Duodenal mucosa (tissue), 2 donors: ENCODE data around the gene APLP2.

Experiments used
- H3K27ac ChIP-seq: one replicate; pipeline ENCODE4 v1.7.0; 2013; ENCODE audit warnings: low read depth, low read length
- H3K27me3 ChIP-seq, 2 donors: one replicate each; pipeline ENCODE4 v1.7.0; 2013; ENCODE audit warnings: low read length in 2 of 2, control low read depth in 1 of 2; ENCODE audit not compliant: insufficient read depth in 2 of 2, control insufficient read depth in 1 of 2
- H3K36me3 ChIP-seq, 2 donors: one replicate each; pipeline ENCODE4 v1.7.0; 2013; ENCODE audit warnings: low read length in 2 of 2, control low read depth in 1 of 2; ENCODE audit not compliant: insufficient read depth in 2 of 2, control insufficient read depth in 1 of 2
- H3K4me1 ChIP-seq, 2 donors: one replicate each; pipeline ENCODE4 v1.7.0; 2013; ENCODE audit warnings: low read length in 2 of 2, control low read depth in 1 of 2; ENCODE audit not compliant: insufficient read depth in 2 of 2, control insufficient read depth in 1 of 2
- H3K4me3 ChIP-seq, 2 donors: one replicate each; pipeline ENCODE4 v1.7.0; 2013; ENCODE audit warnings: low read length in 2 of 2, low read depth in 1 of 2
- H3K9ac ChIP-seq, 2 donors: one replicate each; pipeline ENCODE4 v1.7.0; 2013; ENCODE audit warnings: low read length in 2 of 2, low read depth in 1 of 2
- H3K9me3 ChIP-seq, 2 donors: one replicate each; pipeline ENCODE4 v1.7.0; 2013; ENCODE audit warnings: low read length in 2 of 2, control low read depth in 1 of 2; ENCODE audit not compliant: control insufficient read depth in 1 of 2

The APLP2 gene

DNA sequence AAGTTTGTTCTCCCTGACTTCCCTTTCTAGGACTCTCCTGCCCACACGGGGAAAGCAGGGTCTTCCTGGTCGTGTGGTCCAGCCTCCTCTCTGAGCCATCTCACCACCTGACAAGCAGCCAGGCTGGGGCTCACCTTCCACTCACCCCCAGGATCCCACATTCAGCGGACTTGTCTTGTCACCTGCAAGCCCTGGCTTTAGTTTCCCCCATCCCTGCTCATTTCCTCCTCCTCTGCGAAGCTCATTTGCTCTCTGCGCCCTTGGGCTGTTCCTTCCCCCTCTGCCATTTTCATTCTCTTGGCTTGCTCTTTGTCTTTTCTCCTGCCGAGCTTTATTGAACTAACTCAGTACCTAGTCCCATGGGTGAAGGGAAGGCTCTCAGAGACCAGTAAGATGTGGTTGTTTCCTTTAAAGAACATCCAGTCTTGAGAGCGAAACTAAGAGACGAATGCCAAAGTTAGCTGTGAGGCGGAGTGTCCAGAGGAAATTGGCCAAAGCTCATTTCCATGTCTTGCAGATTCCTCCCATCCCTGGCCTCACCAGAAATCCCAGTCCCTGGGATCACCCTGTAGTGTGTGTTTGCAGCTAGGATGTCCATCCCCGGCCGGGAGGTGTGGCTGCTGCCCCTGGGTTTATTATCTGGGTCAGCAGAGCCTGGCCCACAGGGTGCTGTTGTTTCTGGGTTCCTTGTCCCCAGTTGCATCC, 91.9 kb downstream of the APLP2 start:
- Histone ChIP-seq H3K4me1 (peaks cover 51 to 56% of the 10 kb centered on the region in 2 donors), H3K36me3 (peaks cover 0 to 7% of the 10 kb centered on the region in 2 donors), H3K27me3 (peaks cover 0 to 3% of the 10 kb centered on the region in 2 donors), H3K27ac (peak overlapping the region; percentile 48), H3K4me3 (peak overlapping the region; percentile 81 to 85), H3K9me3 (no peaks in the 10 kb centered on the region), H3K9ac (peak overlapping the region; percentile 87 to 92)

DNA sequence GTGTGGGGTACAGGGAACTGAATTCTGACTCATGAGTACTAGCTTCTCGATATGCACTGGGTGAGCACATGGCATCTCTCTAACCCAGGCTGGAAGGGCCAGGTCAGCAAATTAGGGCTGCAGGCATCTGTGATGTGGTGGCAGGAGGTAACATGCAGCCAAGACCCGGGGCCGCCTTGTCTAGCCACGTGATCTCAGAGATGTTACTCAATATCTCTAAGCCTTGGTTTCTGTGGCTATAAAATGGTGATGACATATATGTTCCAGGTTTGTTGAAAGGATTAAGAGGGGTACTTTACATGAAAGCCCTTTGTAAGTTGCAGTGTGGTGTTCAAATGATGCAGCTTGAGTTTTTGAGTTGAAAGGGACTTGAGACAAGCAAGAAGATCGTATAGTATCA, 93.0 kb downstream of the APLP2 start:
- Histone ChIP-seq H3K4me1 (peaks cover 55 to 63% of the 10 kb centered on the region in 2 donors), H3K4me3 (peak overlapping the region; percentile 81 to 85), H3K27ac (no peak overlapping the region), H3K27me3 (peaks cover 0 to 3% of the 10 kb centered on the region in 2 donors), H3K36me3 (peaks cover 0 to 7% of the 10 kb centered on the region in 2 donors), H3K9ac (peak overlapping the region; percentile 3 to 22), H3K9me3 (no peaks in the 10 kb centered on the region)

DNA sequence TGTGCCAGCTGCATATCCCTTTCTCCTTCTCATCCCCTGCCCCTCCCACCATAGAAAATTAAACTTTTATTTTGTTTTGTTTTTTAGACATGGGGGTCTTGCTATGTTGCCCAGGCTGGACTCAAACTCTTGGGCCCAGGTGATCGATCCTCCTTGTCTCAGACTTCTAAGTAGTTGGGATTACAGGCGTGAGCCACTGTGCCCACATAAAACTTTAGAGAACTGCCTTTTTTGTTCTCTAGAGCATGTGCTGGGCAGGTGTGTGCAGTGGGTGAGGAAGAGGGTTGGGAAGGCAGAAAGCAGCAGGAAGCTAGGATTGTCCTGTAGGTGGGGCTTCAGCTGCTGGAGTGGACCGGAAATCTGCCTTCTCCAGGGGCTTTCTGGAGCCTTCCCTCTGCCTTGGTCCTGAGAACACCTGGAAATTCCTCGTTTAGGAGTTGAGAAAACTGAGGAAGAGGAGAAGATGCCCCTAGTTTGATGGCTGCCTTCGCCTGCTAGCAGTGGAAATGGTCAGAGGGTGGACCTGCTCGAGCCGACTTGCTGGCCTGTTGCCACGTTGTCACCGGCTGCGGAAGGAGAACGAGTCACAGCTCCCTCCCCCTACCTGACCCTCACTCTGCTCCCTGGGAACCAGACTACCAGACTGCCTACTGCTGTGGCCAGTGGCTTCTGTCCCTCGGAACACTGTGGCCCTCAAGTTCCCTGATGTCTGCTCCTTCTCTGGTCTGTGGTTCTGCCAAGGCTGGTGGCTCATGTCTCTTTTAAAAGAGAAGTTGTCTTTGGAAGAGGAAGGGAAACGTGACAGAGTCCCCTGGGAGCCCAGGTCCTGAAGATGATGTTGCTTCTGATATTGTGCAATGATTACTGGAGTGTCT, 93.9 kb downstream of the APLP2 start:
- Histone ChIP-seq H3K4me3 (peak overlapping the region; percentile 52 to 81), H3K9me3 (no peaks in the 10 kb centered on the region), H3K27ac (peak overlapping the region; percentile 54), H3K36me3 (peaks cover 0 to 7% of the 10 kb centered on the region in 2 donors), H3K4me1 (peaks cover 61 to 70% of the 10 kb centered on the region in 2 donors), H3K27me3 (peaks cover 0 to 3% of the 10 kb centered on the region in 2 donors), H3K9ac (peak overlapping the region; percentile 4 to 22)

DNA sequence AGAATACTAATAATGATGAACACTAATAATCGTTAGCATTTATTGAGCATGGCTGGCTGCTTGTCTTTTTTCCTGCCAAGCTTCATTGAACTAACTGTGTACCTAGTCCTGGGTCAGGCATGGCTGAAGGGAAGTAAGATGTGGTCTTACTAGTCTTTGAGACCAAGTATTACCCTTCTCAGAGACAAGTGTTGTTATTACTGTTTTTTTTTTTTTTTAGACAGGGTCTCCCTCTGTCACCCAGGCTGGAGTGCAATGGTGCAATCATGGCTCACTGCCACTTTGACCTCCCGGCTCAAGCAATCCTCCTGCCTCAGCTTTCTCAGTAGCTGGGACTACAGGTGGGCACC, 94.5 kb downstream of the APLP2 start:
- no peaks in the 10 kb centered on the region for H3K9me3 ChIP-seq
- peaks cover 0 to 7% of the 10 kb centered on the region in 2 donors for H3K36me3 ChIP-seq
- no peak overlapping the region for H3K27ac ChIP-seq
- H3K9ac ChIP-seq, result peak overlapping the region; percentile 4 to 22
- H3K4me1 ChIP-seq, result peaks cover 57 to 64% of the 10 kb centered on the region in 2 donors
- peaks cover 0 to 3% of the 10 kb centered on the region in 2 donors for H3K27me3 ChIP-seq
- H3K4me3 ChIP-seq, result no peak overlapping the region

DNA sequence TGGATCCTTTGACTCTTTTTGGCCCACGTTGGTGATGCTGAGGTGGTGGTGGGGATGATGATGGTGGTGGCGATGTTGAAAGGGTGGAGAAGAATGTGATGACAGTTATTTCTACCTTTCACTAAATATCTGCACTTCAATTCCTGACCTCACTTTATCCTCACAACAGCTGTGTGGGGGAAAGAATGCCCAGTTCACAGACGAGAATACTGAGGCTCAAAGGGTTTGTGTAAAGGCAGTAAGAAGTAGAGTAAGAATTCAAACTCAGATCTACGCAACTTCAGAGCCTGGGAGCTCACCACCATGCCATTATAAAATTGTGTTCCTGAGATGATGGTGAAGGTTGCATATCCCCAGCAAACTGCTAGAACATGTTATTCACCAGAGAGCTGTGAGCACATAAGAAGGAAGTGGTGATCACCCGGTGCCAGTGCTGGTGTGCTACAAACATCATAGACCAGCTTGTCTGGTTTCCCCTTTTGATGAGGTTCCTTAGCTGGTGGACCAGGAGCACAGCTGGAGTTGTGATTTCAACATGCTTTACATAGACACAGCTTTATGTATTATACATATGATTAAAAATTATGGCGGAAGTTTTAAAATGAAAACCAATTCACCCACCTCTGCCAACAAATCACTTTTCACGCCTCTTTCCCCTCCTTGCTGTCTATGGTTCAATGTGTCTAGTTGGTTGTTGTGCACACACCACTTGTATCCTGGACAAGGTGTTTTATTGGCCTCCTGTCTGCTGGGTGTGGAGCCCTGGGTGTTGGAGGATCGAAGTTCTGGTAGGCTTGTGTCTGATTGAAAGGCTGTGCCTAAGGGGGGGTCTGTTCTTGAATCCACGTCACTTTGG, 96.1 kb downstream of the APLP2 start:
- H3K9me3 ChIP-seq, result no peaks in the 10 kb centered on the region
- peak overlapping the region; percentile 38 to 45 for H3K4me3 ChIP-seq
- H3K9ac ChIP-seq, result peak overlapping the region; percentile 44 to 52
- peak overlapping the region; percentile 48 for H3K27ac ChIP-seq
- peaks cover 0 to 7% of the 10 kb centered on the region in 2 donors for H3K36me3 ChIP-seq
- peaks cover 0 to 3% of the 10 kb centered on the region in 2 donors for H3K27me3 ChIP-seq
- H3K4me1 ChIP-seq, result peaks cover 70 to 76% of the 10 kb centered on the region in 2 donors

DNA sequence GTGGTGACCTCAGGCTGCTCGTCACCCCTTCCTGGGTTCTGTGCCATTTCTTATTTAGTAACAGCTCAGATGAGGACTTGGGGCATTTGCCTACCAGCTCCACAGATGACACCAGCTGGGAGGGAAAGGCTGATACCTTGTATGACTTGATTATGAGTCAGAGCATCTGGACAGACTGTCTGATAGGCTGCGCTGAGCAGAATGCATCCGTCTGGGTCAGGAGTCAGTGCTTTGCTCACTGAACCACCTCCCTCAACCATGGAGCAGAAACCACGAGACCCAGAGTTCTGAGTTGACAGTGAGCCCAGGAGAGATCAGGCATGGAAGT, 96.7 kb downstream of the APLP2 start:
- H3K4me3 ChIP-seq, result peak overlapping the region; percentile 14 to 45
- peaks cover 0 to 7% of the 10 kb centered on the region in 2 donors for H3K36me3 ChIP-seq
- H3K27ac ChIP-seq, result no peak overlapping the region
- no peaks in the 10 kb centered on the region for H3K9me3 ChIP-seq
- H3K27me3 ChIP-seq, result no peaks in the 10 kb centered on the region
- peaks cover 70 to 78% of the 10 kb centered on the region in 2 donors for H3K4me1 ChIP-seq
- H3K9ac ChIP-seq, result peak overlapping the region in 1 of 2 donors; percentile 2

DNA sequence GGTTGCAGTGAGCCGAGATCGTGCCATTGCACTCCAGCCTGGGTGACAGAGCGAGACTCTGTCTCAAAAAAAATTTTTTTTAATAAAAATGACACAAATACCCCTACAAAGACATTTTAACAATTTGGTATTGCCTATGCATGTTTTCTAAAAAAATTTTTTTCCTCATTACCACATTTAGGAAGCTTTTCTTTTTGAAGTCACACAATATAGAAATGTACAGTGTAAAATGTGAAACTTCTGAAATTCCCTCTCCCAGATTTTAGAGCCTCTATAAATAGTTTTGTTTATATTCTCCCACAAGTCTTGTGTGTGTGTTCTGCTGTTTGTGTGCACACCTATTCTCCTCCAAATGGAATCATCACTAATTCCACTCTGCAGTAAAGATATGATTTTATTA, 97.5 kb downstream of the APLP2 start:
- no peak overlapping the region for H3K27ac ChIP-seq
- no peaks in the 10 kb centered on the region for H3K27me3 ChIP-seq
- no peaks in the 10 kb centered on the region for H3K9me3 ChIP-seq
- no peak overlapping the region for H3K4me3 ChIP-seq
- peaks cover 0 to 7% of the 10 kb centered on the region in 2 donors for H3K36me3 ChIP-seq
- peaks cover 72 to 78% of the 10 kb centered on the region in 2 donors for H3K4me1 ChIP-seq
- H3K9ac ChIP-seq, result no peak overlapping the region

DNA sequence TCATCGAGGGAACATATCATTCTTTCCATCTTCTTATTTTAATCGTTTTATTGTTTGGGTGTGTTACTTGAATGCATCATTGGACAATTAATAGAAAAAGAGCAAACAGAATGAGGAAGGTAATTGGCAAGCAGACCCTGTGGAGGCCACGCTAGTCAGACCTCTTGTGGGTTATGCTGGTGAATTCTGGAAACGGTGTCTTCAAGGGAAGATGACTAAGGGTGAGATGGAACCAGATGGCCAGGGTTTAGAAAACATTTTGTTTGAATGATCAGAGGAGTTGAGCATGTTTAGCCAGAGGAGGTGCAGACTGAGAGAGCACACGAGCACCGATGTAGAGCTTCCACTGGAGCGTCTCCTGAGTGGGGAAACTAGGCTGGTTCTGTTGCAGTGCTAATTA, 98.4 kb downstream of the APLP2 start:
- Histone ChIP-seq H3K27ac (no peak overlapping the region), H3K4me1 (peaks cover 68% of the 10 kb centered on the region in 2 donors), H3K9ac (no peak overlapping the region), H3K36me3 (peaks cover 0 to 3% of the 10 kb centered on the region in 2 donors), H3K4me3 (no peak overlapping the region), H3K9me3 (no peaks in the 10 kb centered on the region), H3K27me3 (no peaks in the 10 kb centered on the region)

DNA sequence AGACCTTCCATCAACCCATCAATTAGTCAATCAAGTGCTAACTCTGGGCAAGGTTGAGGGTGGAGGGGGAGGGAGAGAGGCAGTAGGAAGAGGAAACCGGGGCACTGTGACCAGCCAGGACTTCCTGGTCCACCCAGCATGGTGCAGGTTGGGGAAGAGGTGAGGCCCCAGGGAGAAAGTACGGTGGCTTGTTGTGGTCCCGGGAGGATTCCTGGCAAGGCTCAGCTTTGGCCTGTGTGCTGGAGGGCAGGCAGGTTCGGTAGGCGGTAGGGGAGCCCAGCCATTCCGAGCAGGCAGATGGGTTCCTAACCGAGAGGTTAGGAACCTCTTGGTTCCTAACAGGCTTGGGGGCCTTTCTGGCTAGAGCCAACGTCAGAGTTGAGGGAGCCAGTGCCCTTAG, 100.7 kb downstream of the APLP2 start:
- Histone ChIP-seq H3K27ac (no peak overlapping the region), H3K9ac (no peak overlapping the region)

More for the DNA sequence above, 100.7 kb downstream of the APLP2 start:
- Histone ChIP-seq H3K9me3 (no peaks in the 10 kb centered on the region), H3K4me3 (no peak overlapping the region), H3K27me3 (no peaks in the 10 kb centered on the region), H3K36me3 (peaks cover 5 to 6% of the 10 kb centered on the region in 2 donors), H3K4me1 (peaks cover 49 to 50% of the 10 kb centered on the region in 2 donors)
